Thyroid gland (tissue), 4 donors: ENCODE results near the gene CACUL1.

Experiments
- POLR2A ChIP-seq, 2 donors: fragments of 450-650 bp; IDR thresholded peaks; one replicate each; pipeline ENCODE4 v1.6.1; 2017; ENCODE audit warnings: antibody characterized with exemption in 2 of 2, mild to moderate bottlenecking in 2 of 2, moderate library complexity in 1 of 2
- TF ChIP-seq, protein P1 (sequence below), 6 experiments: fragments of 200-600 bp in 3 of 6; fragments of 450-650 bp in 3 of 6; sonication (generic) in 3 of 6; IDR thresholded peaks; one replicate each; pipeline ENCODE4 v1.5.1; 2016 to 2019; ENCODE audit warnings: antibody characterized with exemption in 6 of 6, mild to moderate bottlenecking in 2 of 6, inconsistent platforms in 1 of 6, moderate library complexity in 1 of 6

DNA sequence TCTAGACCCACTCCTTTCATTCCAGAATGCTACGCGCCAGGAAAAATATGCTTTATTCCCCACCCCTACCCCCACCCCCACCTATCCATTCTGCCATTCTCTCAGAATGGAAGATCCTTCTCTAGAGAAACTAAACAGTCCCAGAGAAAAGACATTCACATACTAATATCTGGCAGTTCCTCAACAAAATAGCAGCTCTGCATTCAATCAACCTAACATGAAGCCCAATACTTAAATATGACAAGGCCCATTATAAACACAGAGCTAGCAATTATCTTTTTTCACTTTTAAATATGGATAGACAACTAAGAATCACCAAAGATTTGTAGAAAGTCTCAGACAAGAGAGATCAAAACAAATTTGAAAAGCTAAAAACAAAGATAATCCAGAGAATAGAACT lies 16.4 kb downstream of the CACUL1 start:
- TF ChIP-seq, protein P1, sequence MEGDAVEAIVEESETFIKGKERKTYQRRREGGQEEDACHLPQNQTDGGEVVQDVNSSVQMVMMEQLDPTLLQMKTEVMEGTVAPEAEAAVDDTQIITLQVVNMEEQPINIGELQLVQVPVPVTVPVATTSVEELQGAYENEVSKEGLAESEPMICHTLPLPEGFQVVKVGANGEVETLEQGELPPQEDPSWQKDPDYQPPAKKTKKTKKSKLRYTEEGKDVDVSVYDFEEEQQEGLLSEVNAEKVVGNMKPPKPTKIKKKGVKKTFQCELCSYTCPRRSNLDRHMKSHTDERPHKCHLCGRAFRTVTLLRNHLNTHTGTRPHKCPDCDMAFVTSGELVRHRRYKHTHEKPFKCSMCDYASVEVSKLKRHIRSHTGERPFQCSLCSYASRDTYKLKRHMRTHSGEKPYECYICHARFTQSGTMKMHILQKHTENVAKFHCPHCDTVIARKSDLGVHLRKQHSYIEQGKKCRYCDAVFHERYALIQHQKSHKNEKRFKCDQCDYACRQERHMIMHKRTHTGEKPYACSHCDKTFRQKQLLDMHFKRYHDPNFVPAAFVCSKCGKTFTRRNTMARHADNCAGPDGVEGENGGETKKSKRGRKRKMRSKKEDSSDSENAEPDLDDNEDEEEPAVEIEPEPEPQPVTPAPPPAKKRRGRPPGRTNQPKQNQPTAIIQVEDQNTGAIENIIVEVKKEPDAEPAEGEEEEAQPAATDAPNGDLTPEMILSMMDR (IDR thresholded peaks at IDR 0.05), result no peak
- no peak for TF ChIP-seq POLR2A (IDR thresholded peaks at IDR 0.05)
